WTC11 (cell line): ENCODE results near the gene RALA.

Experiments
- CBFB ChIP-seq: sonication (generic); formaldehyde crosslinking; IDR thresholded peaks from 2 replicates; pipeline ENCODE4 v1.8.1; 2022; ENCODE audit warnings: mild to moderate bottlenecking, low read depth, missing genetic modification reagents
- CREB1 ChIP-seq: sonication (generic); formaldehyde crosslinking; IDR thresholded peaks from 2 replicates; pipeline ENCODE4 v1.8.0; 2023; ENCODE audit warnings: mild to moderate bottlenecking, missing genetic modification reagents
- CREM ChIP-seq: sonication (generic); formaldehyde crosslinking; IDR thresholded peaks from 2 replicates; pipeline ENCODE4 v1.8.1; 2022; ENCODE audit warnings: mild to moderate bottlenecking, missing genetic modification reagents, moderate library complexity
- GTF2I ChIP-seq: fragments of 250-450 bp; sonication (Bioruptor Pico); conservative IDR thresholded peaks from 2 replicates; pipeline ENCODE4 v1.4.0; 2021; ENCODE audit warnings: mild to moderate bottlenecking
- JUN ChIP-seq: sonication (generic); formaldehyde crosslinking; IDR thresholded peaks from 2 replicates; pipeline ENCODE4 v1.8.0; 2023; ENCODE audit warnings: mild to moderate bottlenecking, missing genetic modification reagents
- NFYB ChIP-seq: sonication (generic); formaldehyde crosslinking; conservative IDR thresholded peaks from 2 replicates; pipeline ENCODE4 v1.8.0; 2022; ENCODE audit warnings: low read depth, missing genetic modification reagents
- SP1 ChIP-seq: sonication (generic); formaldehyde crosslinking; conservative IDR thresholded peaks from 2 replicates; pipeline ENCODE4 v1.8.1; 2022; ENCODE audit warnings: missing genetic modification reagents
- TCF7 ChIP-seq: sonication (generic); formaldehyde crosslinking; IDR thresholded peaks from 2 replicates; pipeline ENCODE4 v1.8.0; 2022; ENCODE audit warnings: mild to moderate bottlenecking, low read depth, missing genetic modification reagents, moderate library complexity
- ZNF121 ChIP-seq: sonication (generic); formaldehyde crosslinking; IDR thresholded peaks from 2 replicates; pipeline ENCODE4 v1.8.0; 2023; ENCODE audit warnings: missing genetic modification reagents
- ZNF671 ChIP-seq: fragments of 250-450 bp; sonication (Bioruptor Pico); IDR thresholded peaks from 2 replicates; pipeline ENCODE4 v1.8.0; 2021; ENCODE audit warnings: mild to moderate bottlenecking
- TF ChIP-seq, protein P1 (sequence below): fragments of 200-600 bp; IDR thresholded peaks from 2 replicates; pipeline ENCODE4 v1.8.0; 2022; ENCODE audit warnings: antibody characterized with exemption
- TF ChIP-seq, protein P2 (sequence below): sonication (generic); formaldehyde crosslinking; IDR thresholded peaks from 2 replicates; pipeline ENCODE4 v1.8.0; 2022; ENCODE audit warnings: mild to moderate bottlenecking, missing genetic modification reagents

DNA sequence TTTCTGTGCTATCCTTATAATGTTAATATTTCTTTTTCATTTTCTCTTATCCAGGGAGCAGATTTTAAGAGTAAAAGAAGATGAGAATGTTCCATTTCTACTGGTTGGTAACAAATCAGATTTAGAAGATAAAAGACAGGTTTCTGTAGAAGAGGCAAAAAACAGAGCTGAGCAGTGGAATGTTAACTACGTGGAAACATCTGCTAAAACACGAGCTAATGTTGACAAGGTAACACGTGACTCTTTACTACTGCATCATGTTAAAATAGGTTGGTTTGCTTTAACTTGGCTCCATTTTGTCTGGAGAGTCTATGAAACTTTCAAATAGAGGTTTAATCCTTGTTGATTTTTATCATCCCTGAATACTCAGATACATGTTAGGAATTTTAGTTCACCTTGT is 73.3 kb downstream of the RALA start:
- TF ChIP-seq, protein P1, sequence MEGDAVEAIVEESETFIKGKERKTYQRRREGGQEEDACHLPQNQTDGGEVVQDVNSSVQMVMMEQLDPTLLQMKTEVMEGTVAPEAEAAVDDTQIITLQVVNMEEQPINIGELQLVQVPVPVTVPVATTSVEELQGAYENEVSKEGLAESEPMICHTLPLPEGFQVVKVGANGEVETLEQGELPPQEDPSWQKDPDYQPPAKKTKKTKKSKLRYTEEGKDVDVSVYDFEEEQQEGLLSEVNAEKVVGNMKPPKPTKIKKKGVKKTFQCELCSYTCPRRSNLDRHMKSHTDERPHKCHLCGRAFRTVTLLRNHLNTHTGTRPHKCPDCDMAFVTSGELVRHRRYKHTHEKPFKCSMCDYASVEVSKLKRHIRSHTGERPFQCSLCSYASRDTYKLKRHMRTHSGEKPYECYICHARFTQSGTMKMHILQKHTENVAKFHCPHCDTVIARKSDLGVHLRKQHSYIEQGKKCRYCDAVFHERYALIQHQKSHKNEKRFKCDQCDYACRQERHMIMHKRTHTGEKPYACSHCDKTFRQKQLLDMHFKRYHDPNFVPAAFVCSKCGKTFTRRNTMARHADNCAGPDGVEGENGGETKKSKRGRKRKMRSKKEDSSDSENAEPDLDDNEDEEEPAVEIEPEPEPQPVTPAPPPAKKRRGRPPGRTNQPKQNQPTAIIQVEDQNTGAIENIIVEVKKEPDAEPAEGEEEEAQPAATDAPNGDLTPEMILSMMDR = no peak
- TF ChIP-seq CREB1 (CRISPR knock-in tag) (no peak), SP1 (CRISPR knock-in tag) (no peak), CREM (CRISPR knock-in tag) (no peak), ZNF121 (no peak), TCF7 (CRISPR knock-in tag) (no peak), JUN (CRISPR knock-in tag) (no peak), CBFB (CRISPR knock-in tag) (no peak), NFYB (CRISPR knock-in tag) (no peak), GTF2I (CRISPR knock-in tag) (no peak), ZNF671 (CRISPR knock-in tag) (no peak)
- TF ChIP-seq, protein P2, sequence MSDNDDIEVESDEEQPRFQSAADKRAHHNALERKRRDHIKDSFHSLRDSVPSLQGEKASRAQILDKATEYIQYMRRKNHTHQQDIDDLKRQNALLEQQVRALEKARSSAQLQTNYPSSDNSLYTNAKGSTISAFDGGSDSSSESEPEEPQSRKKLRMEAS = no peak
